Transverse colon (tissue), 3 donors: ENCODE measurements around the gene MSI2.

Source experiments
- POLR2A ChIP-seq: fragments of 450-650 bp; IDR thresholded peaks from one replicate; pipeline ENCODE4 v1.6.1; 2016; ENCODE audit warnings: antibody characterized with exemption, mild to moderate bottlenecking, moderate library complexity
- TF ChIP-seq, protein P1 (sequence below), 5 experiments: fragments of 200-600 bp in 3 of 5; fragments of 450-650 bp in 2 of 5; sonication (generic) in 3 of 5; IDR thresholded peaks; 1 replicate in 2 of 5; 2 replicates in 3 of 5; pipeline ENCODE4 v1.5.1; 2016 to 2017; ENCODE audit warnings: antibody characterized with exemption in 5 of 5, inconsistent platforms in 3 of 5, mild to moderate bottlenecking in 2 of 5, moderate library complexity in 1 of 5

DNA sequence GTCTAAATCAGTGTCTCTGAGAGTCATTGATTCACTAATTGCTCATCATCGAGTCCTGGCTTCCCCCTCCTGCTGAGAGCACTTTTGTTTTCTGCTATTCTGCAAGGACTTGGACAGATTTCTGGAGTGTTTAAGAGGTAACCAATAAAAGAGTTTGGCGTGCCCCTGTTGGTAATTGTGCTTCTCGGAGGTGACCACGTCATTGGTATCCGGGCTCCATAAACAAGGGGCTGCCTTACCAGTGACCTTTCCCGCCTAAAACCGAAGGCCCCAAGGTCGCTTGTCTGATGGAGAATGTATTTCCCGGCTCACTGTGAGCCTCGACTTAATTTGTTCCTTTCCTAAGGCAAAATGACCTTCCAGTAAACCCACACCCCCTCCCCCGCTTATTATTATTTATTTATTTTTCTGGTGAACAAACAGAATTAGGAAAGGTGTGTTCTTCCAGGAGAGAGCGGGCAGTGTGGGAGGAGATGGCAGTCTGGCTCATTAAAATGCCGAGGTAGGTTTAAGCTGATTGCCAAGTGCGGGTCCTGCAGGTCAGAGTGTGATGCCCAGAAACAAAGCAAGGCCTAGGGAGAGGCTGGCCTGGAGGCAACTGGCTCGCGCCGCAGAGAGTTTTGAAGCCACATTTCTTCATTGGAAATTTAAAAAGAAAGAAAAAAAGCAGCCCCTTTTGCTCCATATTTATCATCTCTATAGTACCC is 30.2 kb downstream of the MSI2 start:
- no peak for TF ChIP-seq POLR2A
- TF ChIP-seq, protein P1, sequence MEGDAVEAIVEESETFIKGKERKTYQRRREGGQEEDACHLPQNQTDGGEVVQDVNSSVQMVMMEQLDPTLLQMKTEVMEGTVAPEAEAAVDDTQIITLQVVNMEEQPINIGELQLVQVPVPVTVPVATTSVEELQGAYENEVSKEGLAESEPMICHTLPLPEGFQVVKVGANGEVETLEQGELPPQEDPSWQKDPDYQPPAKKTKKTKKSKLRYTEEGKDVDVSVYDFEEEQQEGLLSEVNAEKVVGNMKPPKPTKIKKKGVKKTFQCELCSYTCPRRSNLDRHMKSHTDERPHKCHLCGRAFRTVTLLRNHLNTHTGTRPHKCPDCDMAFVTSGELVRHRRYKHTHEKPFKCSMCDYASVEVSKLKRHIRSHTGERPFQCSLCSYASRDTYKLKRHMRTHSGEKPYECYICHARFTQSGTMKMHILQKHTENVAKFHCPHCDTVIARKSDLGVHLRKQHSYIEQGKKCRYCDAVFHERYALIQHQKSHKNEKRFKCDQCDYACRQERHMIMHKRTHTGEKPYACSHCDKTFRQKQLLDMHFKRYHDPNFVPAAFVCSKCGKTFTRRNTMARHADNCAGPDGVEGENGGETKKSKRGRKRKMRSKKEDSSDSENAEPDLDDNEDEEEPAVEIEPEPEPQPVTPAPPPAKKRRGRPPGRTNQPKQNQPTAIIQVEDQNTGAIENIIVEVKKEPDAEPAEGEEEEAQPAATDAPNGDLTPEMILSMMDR (IDR thresholded peaks at IDR 0.05) = no peak
